Stimulated activated naive B cell treated with anti-CD40 and anti-IgM and Interleukin-4, amounts not matched to agents 10 μg/mL and 1 μg/mL and 100 μg/mL, for 72 hours (primary cell): ENCODE results near the gene CYP46A1.

Source experiments
- ATAC-seq, 2 donors: fragments of 150-1000 bp; cut with Tn5 transposase; replicated peaks; 2 replicates each; pipeline ENCODE4 v1.10.0; 2021; ENCODE audit warnings: moderate library complexity in 1 of 2
- DNase-seq: peaks from one replicate; pipeline ENCODE4 v3.0.0; 2021
- H3K27ac Mint-ChIP-seq: one replicate; pipeline ENCODE4 v1.8.0; 2022; ENCODE audit warnings: mild to moderate bottlenecking, mixed read lengths
- H3K27me3 Mint-ChIP-seq, 2 donors: one replicate each; pipeline ENCODE4 v1.8.0; 2022; ENCODE audit warnings: mixed read lengths in 2 of 2
- H3K36me3 Mint-ChIP-seq, 2 donors: one replicate each; pipeline ENCODE4 v1.8.0; 2022; ENCODE audit warnings: mixed read lengths in 2 of 2, mild to moderate bottlenecking in 1 of 2
- H3K4me1 Mint-ChIP-seq, 2 donors: one replicate each; pipeline ENCODE4 v1.8.0; 2022; ENCODE audit warnings: mixed read lengths in 2 of 2, mild to moderate bottlenecking in 1 of 2
- H3K4me3 Mint-ChIP-seq, 2 donors: one replicate each; pipeline ENCODE4 v1.8.0; 2022; ENCODE audit warnings: mild to moderate bottlenecking in 2 of 2, mixed read lengths in 2 of 2, moderate library complexity in 1 of 2
- H3K9me3 Mint-ChIP-seq, 2 donors: one replicate each; pipeline ENCODE4 v1.8.0; 2022; ENCODE audit warnings: mixed read lengths in 2 of 2, mild to moderate bottlenecking in 1 of 2

The CYP46A1 gene

GRCh38 chr14:99684410-99684934 lies 374 bp downstream of the CYP46A1 start:
- DNase-seq = no peak
- Mint-ChIP-seq H3K4me1 (peaks cover 11 to 33% of the 10 kb centered on the region in 2 donors), H3K27ac (no peak overlapping the region), H3K9me3 (no peaks in the 10 kb centered on the region), H3K4me3 (no peak overlapping the region), H3K27me3 (peaks cover 43 to 61% of the 10 kb centered on the region in 2 donors), H3K36me3 (peaks cover 2 to 4% of the 10 kb centered on the region in 2 donors)
- peak; percentile 25 to 32 for ATAC-seq

DNA sequence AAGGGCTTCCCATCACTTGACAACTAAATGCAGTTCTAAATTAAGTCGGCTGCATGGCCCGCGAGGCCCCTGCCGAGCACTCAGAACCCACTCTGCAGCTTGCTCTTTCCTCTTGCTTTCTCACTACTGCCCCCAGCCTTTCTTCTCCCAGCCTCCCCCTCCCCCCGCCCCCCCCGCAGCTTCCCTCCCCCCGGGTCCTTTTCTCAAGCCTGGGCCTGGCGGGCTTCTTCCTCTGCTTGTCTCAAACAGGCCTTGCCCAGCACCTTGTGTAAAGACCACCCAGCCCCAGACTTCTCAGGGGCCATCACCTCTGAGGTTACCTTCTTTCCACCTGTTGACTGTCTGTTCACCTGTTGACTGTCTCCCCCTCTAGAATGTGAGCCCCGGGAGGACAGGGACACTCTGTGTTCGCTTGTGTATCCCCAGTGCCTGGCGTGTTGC lies 1.1 kb downstream of the CYP46A1 start:
- peak overlapping the region; percentile 56 to 57 for H3K4me3 Mint-ChIP-seq
- H3K36me3 Mint-ChIP-seq = peaks cover 2 to 4% of the 10 kb centered on the region in 2 donors
- ATAC-seq (no peak), DNase-seq (no peak)
- H3K9me3 Mint-ChIP-seq = no peaks in the 10 kb centered on the region
- no peak overlapping the region for H3K27ac Mint-ChIP-seq
- peaks cover 50 to 68% of the 10 kb centered on the region in 2 donors for H3K27me3 Mint-ChIP-seq
- peaks cover 11 to 33% of the 10 kb centered on the region in 2 donors for H3K4me1 Mint-ChIP-seq

- DNase-seq (no peak), ATAC-seq (no peak)
- Mint-ChIP-seq H3K27me3 (peaks cover 54 to 72% of the 10 kb centered on the region in 2 donors), H3K27ac (peak overlapping the region; percentile 53), H3K4me1 (peaks cover 11 to 33% of the 10 kb centered on the region in 2 donors), H3K9me3 (no peaks in the 10 kb centered on the region), H3K36me3 (peaks cover 2 to 4% of the 10 kb centered on the region in 2 donors), H3K4me3 (peak overlapping the region; percentile 56 to 57)
These were observed 1.5 kb downstream of the CYP46A1 start for GRCh38 chr14:99685596-99685995.

- Mint-ChIP-seq H3K4me3 (no peak overlapping the region), H3K9me3 (no peaks in the 10 kb centered on the region), H3K27ac (no peak overlapping the region), H3K36me3 (peaks cover 2 to 4% of the 10 kb centered on the region in 2 donors), H3K4me1 (peaks cover 11 to 33% of the 10 kb centered on the region in 2 donors), H3K27me3 (peaks cover 58 to 73% of the 10 kb centered on the region in 2 donors)
- no peak for ATAC-seq
- no peak for DNase-seq
These were observed 2.6 kb downstream of the CYP46A1 start for GRCh38 chr14:99686557-99687283.

GRCh38 chr14:99687284-99688209 lies 3.4 kb downstream of the CYP46A1 start:
- no peak for ATAC-seq
- H3K36me3 Mint-ChIP-seq = peaks cover 2 to 3% of the 10 kb centered on the region in 2 donors
- no peaks in the 10 kb centered on the region for H3K9me3 Mint-ChIP-seq
- no peak overlapping the region for H3K4me3 Mint-ChIP-seq
- no peak overlapping the region for H3K27ac Mint-ChIP-seq
- DNase-seq = no peak
- peaks cover 10 to 31% of the 10 kb centered on the region in 2 donors for H3K4me1 Mint-ChIP-seq
- H3K27me3 Mint-ChIP-seq = peaks cover 57 to 71% of the 10 kb centered on the region in 2 donors

GRCh38 chr14:99688210-99688581 lies 4.1 kb downstream of the CYP46A1 start:
- no peak for ATAC-seq
- peaks cover 53 to 67% of the 10 kb centered on the region in 2 donors for H3K27me3 Mint-ChIP-seq

DNA sequence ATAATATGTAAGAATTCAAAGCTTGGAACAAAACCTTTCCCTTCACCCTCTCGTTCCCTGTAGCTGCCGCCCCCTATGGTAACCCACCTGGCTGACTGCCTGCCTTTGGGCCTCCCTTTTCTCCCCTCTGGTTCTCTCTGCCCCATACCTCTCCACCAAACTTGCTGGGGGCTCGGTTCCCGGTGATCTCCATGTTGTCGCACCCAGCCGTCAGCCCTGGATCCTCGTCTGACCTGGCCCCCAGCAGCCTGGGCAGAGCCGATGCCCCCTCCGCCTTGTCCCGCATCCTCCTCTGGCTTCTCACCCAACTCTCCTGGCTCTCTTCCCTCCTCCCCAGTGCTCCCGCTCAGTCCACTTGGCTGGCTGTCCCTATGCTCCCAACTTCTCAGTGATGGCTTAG lies 4.5 kb downstream of the CYP46A1 start:
- H3K27me3 Mint-ChIP-seq = peaks cover 53 to 67% of the 10 kb centered on the region in 2 donors
- peaks cover 0 to 2% of the 10 kb centered on the region in 2 donors for H3K36me3 Mint-ChIP-seq

More at GRCh38 chr14:99688210-99688581, 4.1 kb downstream of the CYP46A1 start:
- no peak for DNase-seq
- H3K4me1 Mint-ChIP-seq = peaks cover 8 to 25% of the 10 kb centered on the region in 2 donors
- H3K27ac Mint-ChIP-seq = no peak overlapping the region
- H3K9me3 Mint-ChIP-seq = no peaks in the 10 kb centered on the region
- no peak overlapping the region for H3K4me3 Mint-ChIP-seq
- H3K36me3 Mint-ChIP-seq = peaks cover 0 to 2% of the 10 kb centered on the region in 2 donors

GRCh38 chr14:99689266-99690236 lies 5.5 kb downstream of the CYP46A1 start:
- peaks cover 8 to 21% of the 10 kb centered on the region in 2 donors for H3K4me1 Mint-ChIP-seq
- no peak overlapping the region for H3K4me3 Mint-ChIP-seq
- no peak overlapping the region for H3K27ac Mint-ChIP-seq
- DNase-seq = no peak
- H3K36me3 Mint-ChIP-seq = peaks cover 0 to 2% of the 10 kb centered on the region in 2 donors
- H3K9me3 Mint-ChIP-seq = no peaks in the 10 kb centered on the region
- ATAC-seq = no peak
- peaks cover 53 to 70% of the 10 kb centered on the region in 2 donors for H3K27me3 Mint-ChIP-seq

More for the DNA sequence above, 4.5 kb downstream of the CYP46A1 start:
- H3K4me3 Mint-ChIP-seq = no peak overlapping the region
- H3K4me1 Mint-ChIP-seq = peaks cover 8 to 21% of the 10 kb centered on the region in 2 donors
- no peak for DNase-seq
- no peak overlapping the region for H3K27ac Mint-ChIP-seq
- no peaks in the 10 kb centered on the region for H3K9me3 Mint-ChIP-seq
- ATAC-seq = no peak

GRCh38 chr14:99690636-99691035 lies 6.5 kb downstream of the CYP46A1 start:
- DNase-seq = no peak
- Mint-ChIP-seq H3K9me3 (no peaks in the 10 kb centered on the region), H3K27me3 (peaks cover 46 to 65% of the 10 kb centered on the region in 2 donors), H3K27ac (no peak overlapping the region), H3K36me3 (peaks cover 0 to 2% of the 10 kb centered on the region in 2 donors), H3K4me3 (no peak overlapping the region), H3K4me1 (peaks cover 5 to 15% of the 10 kb centered on the region in 2 donors)
- ATAC-seq = no peak

DNA sequence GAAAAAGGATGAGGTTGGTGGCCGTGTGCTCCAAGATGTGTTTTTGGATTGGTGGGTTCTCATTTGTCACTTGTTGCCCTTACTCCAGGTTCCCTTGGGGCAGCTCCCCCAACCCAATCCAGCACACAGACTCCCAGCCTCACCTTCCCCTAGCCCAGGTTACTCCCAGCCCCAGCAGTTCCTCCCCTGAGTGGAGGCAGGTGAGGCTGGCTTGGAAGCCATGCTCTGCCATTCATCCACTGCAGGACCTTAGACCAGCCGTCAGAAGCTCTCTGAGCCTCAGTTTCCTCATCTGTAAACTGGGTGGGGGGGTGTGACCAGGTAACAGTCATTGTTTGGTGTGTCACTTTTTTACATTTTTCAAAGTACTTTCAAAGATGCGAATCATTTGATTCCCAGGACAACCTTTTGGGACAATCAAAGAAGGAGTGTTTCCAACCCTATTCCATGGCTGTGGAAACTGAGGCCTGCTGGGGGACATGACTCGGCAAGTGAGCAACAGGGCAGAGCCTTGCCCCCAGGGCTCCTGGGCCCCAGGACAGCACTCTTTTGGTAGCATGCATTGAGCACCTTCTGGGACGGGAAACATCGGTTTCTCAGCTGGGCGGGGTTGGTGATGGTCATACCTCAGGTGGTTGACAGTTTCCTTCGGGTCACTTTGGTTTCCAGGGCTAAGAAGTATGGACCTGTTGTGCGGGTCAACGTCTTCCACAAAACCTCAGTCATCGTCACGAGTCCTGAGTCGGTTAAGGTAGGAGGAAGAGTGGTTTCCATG lies 7.2 kb downstream of the CYP46A1 start:
- DNase-seq (no peak), ATAC-seq (no peak)
- Mint-ChIP-seq H3K9me3 (peaks cover 0 to 2% of the 10 kb centered on the region in 2 donors), H3K4me1 (peaks cover 5 to 15% of the 10 kb centered on the region in 2 donors), H3K27ac (no peak overlapping the region), H3K36me3 (peaks cover 0 to 2% of the 10 kb centered on the region in 2 donors), H3K27me3 (peaks cover 46 to 65% of the 10 kb centered on the region in 2 donors), H3K4me3 (no peak overlapping the region)

DNA sequence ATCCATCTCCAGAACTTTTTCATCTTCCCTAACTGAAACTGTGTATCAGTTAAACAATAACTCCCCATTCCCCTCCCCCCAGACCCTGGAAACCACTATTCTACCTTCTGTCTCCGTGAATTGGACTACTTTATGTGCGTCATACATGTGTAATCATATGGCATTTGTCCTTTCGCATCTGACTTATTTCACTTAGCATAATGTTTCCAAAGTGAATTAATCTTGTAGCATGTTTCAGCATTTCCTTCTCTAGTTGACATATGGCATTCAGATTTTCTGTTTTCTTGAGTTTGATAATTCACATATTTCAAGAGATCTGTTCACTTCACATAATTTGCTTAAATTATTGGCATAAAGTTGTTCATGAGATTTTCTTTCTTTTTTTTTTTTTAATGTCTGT lies 9.8 kb downstream of the CYP46A1 start:
- DNase-seq = no peak
- Mint-ChIP-seq H3K27ac (no peak overlapping the region), H3K27me3 (peaks cover 41 to 44% of the 10 kb centered on the region in 2 donors), H3K36me3 (no peaks in the 10 kb centered on the region), H3K4me1 (peaks cover 0 to under 1% of the 10 kb centered on the region in 2 donors), H3K9me3 (peaks cover 2 to 3% of the 10 kb centered on the region in 2 donors), H3K4me3 (no peak overlapping the region)
- no peak for ATAC-seq

- Mint-ChIP-seq H3K9me3 (peaks cover 2 to 3% of the 10 kb centered on the region in 2 donors), H3K4me1 (no peaks in the 10 kb centered on the region), H3K27ac (no peak overlapping the region), H3K27me3 (peaks cover 22 to 26% of the 10 kb centered on the region in 2 donors), H3K4me3 (no peak overlapping the region), H3K36me3 (no peaks in the 10 kb centered on the region)
- no peak for DNase-seq
- no peak for ATAC-seq
These were observed 12.8 kb downstream of the CYP46A1 start for GRCh38 chr14:99696929-99697328.
